ENCODE results near the gene SIPA1L2. TPM values are rescaled to one million over a fixed set of nuclear protein-coding genes. Genes with fewer than 3 reads are reported as not detected.

The SIPA1L2 gene
- total RNA-seq, 1 experiment from 2014 or later: 5.1 TPM

DNA sequence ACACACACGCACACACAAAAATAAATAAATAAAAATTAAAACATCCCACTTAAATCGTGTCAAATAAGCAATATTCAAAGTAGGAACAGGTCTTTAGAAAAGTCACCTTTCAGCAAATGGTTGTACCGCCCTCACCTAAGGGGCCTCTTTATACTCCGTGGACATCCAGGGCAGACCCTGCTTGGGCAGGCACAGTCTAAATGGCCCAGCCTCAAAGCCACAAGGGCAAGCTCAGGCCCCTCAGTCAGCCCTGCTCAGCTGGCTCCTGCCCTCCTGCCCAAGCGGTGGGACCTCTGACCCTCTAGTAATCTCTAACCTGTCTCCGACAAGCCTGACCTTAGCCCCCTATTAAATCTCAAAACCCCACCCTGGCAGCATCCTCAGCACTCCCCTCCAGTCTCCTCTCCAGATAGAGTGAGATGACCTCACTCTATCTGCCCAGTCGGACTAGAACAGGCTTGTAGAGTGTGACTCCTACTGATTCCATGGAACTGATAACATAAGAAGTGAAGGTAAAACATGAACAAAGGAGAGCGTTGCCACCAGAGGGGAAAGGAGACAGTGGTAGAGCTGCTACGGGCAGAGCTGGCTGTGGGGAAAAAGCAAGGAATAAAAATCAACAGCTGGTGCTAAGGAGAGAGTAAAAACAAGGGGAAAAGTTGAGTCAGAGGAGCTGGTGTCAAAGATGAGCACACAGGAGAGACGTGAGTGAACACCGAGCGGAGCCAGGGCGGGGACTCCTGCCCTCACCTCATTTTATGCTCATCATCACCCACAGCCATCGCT, 36.0 kb downstream of the SIPA1L2 start:
- DNase-seq (ENCODE audit: low spot score): no peak

DNA sequence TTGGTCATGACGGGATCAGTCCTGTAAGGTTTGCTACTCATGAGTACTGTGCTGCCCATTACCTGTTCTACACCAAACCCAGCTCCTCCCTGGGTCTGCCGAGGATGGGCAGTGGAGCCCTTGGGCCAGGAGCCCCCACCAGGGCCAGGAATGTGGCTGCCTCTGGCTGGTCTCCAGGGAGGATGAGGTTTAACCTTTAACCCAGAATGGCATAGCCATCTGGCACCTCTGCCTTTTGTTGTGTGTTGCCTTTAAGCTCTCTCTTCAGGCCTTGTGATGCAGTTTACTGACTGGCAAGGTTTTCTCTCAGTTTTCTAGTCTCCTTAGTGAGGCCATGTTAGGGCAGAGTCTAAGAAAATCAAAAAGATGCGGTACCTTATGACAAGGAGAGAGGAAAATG, 38.6 kb downstream of the SIPA1L2 start:
- DNase-seq (ENCODE audit: low spot score): no peak

DNA sequence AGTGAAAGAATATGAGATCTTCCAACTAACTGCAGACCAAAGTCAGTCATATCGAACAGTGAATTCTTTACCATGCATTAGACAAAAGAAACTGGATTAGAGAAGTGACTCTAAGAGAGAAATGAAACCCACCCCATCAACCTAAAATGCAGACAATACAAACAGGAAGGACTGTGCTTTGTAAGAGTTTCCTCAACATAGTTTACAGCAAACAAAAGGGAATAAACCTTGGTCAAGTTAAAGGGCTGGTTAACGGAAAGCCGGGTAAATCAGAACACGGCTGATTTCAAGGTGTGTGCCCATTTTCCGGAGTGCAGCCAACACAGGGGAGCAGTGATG, 39.2 kb downstream of the SIPA1L2 start:
- no peak for DNase-seq (ENCODE audit: low spot score)

DNA sequence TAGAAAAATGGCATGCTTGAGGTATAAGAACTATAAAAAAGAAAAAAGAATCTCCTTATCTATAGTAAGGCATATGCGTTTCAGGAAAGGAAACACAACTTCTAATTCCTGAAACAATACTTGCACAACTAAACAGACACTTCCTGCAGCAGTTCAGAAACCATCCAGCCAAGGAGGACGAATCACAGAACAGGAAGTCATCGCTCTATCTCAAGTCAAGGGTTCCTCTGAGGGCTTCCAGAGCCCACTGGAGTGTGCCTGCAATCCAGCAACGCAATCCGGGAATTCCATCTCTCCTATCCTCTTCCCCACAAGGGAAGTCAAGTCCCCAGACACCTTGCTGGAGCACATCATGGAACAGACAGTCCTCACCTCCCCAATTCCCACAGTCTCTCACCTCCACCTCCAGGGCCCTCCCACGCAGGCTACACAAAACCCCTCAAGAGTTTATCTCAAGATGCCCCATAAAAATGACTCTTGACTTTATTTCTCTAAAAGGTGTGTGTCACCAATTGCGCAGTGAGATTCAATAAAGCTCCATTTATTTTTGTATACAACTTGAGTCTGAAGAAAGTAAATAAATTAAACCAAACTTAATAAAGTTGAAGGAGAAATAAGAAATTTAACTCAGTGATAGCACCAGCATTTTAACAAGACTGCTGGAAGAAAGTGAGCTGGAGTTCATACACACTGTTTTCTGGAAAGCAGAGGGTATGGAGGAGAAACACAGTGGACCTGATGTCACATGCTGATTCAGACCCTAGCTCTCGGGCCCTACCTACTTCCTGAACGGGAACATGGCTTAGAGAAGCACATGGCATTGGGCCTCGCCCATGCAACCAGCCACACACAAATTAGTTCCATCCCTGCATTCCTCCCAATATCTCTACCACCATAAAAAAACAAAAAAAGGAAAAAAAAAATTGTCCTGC, 39.9 kb downstream of the SIPA1L2 start:
- no peak for DNase-seq (ENCODE audit: low spot score)

DNA sequence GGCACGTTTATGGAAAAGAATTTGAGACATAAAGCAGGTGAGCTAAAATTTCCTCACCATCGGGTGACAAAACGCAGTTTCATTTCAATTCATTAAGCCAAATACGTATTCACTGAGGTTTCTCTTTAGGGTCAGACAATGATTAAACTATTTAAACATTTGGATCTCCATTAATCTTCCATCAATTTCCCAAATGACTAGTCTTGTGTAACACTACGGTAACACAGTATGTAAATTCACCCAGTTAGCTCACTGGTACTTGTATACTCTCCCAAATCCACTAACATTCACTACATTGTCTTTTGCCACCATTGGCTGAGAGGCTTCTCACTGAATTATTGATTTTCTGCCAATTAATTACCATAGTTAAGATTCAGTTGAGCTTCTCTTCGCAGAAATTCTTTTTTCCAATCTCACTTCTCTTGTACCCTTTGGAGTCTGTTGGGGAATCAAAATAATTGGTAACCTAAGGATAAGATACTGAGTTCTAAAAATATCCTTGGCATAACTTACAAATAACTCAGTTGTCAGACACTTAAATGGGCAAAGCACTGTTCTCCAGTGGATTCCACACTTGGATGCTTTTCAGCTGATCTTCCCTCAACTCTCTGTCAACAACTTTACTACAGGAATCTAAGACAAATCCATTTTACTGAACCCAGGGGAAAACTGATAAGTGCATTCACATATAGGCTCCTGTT, 40.7 kb downstream of the SIPA1L2 start:
- DNase-seq (ENCODE audit: low spot score): no peak

GRCh38 chr1:232587141-232588008, 42.6 kb downstream of the SIPA1L2 start:
- no peak for DNase-seq (ENCODE audit: low spot score)

DNA sequence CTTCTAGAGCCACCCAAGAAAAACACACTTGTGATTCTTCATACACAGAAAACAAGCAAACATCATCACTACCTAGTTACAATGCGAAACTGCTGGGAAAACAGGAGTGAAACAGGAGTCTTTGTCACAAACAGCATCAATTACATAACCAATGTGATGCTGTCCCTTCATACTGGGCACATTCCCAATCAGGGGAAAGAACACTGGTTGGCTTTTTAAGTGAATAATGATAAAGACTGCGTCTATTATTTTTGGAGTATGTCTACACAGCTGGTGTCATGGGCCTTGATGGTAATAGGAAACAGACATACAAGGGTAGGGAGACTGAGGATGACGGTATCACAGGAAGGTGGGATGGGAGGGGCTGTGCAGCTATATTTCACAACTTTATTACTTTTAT, 43.3 kb downstream of the SIPA1L2 start:
- DNase-seq (ENCODE audit: low spot score): no peak

- no peak for DNase-seq (ENCODE audit: low spot score)
These were observed 44.4 kb downstream of the SIPA1L2 start for GRCh38 chr1:232585486-232585885.

DNA sequence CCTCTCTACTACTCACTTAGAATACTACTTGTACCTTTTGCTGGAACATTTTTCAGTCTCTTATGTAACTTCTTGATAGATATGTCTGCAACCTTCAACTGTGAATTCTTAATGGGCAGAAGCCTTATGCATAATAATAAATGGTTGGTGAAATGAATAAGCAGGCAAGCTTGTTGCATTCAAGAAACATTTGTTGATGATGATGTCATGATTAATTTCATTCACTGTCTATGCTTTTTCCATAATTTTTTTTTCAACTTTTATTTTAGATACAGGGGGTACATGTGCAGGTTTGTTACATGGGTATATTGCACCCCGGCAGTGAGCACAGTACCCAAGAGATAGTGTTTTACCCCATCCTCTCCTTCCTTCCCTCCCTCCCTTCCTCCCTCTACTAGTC, 48.0 kb downstream of the SIPA1L2 start:
- DNase-seq (ENCODE audit: low spot score): no peak

Other genes starting within 250 kb of the SIPA1L2 start
- not detected in 2 replicates for gene MAP10, start 175.3 kb upstream of the SIPA1L2 start, total RNA-seq (2014; rRNA removed; shearing (Covaris generic))